Measurements from ENCODE around the gene HSD11B1. TPM values are rescaled to one million over a fixed set of nuclear protein-coding genes. Genes with fewer than 3 reads are reported as not detected.

HSD11B1 gene
- total and polyA plus RNA-seq, 2 donors (not counting 3 experiments of a cell fraction or from before 2014, with no cell fraction given) = not detected

DNA sequence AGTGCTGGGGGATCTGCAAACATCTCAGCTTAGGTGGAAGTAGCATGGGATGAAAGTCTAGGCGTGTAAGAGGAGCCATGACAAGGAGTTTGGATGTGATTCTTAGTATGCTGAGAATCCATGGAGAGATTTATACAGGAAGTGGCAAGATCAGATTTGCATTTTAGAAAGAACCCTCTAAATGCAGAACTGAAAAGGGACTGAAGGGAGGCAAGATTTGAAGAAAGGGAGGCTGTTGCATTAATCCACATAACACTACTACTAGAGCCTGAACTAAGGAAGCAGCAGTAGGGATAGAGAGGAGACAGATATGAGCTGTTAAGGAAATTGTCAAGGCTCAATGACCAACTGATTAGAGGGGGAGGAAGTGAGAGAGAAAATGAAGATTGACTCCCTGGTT lies 69.9 kb downstream of the HSD11B1 start:
- TF ChIP-seq MYC (IDR thresholded peaks at IDR 0.05; ENCODE audit: low read depth, low read length) = no peak
- no peak for TF ChIP-seq EZH2 (IDR thresholded peaks at IDR 0.05; ENCODE audit: borderline replicate concordance, low read depth, low read length, severe bottlenecking)
- TF ChIP-seq, protein P1, sequence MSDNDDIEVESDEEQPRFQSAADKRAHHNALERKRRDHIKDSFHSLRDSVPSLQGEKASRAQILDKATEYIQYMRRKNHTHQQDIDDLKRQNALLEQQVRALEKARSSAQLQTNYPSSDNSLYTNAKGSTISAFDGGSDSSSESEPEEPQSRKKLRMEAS (IDR thresholded peaks at IDR 0.05; ENCODE audit: insufficient read depth, insufficient read length) = no peak
- no peak for TF ChIP-seq POLR2AphosphoS5 (IDR thresholded peaks at IDR 0.05; ENCODE audit: insufficient read depth, low read depth, low read length)
- TF ChIP-seq JUN (IDR thresholded peaks at IDR 0.05; ENCODE audit: borderline replicate concordance, insufficient read depth, insufficient read length, low read depth) = no peak
- no peak for TF ChIP-seq GATA2 (IDR thresholded peaks at IDR 0.05; ENCODE audit: insufficient read depth, insufficient read length, low read depth, low read length)
- no peak for TF ChIP-seq FOS (IDR thresholded peaks at IDR 0.05; ENCODE audit: borderline replicate concordance, insufficient read depth, low read length)
- no peak for TF ChIP-seq POLR2A (IDR thresholded peaks at IDR 0.05; ENCODE audit: low read depth, low read length)
- TF ChIP-seq, protein P2, sequence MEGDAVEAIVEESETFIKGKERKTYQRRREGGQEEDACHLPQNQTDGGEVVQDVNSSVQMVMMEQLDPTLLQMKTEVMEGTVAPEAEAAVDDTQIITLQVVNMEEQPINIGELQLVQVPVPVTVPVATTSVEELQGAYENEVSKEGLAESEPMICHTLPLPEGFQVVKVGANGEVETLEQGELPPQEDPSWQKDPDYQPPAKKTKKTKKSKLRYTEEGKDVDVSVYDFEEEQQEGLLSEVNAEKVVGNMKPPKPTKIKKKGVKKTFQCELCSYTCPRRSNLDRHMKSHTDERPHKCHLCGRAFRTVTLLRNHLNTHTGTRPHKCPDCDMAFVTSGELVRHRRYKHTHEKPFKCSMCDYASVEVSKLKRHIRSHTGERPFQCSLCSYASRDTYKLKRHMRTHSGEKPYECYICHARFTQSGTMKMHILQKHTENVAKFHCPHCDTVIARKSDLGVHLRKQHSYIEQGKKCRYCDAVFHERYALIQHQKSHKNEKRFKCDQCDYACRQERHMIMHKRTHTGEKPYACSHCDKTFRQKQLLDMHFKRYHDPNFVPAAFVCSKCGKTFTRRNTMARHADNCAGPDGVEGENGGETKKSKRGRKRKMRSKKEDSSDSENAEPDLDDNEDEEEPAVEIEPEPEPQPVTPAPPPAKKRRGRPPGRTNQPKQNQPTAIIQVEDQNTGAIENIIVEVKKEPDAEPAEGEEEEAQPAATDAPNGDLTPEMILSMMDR (IDR thresholded peaks at IDR 0.05; ENCODE audit: extremely low read depth in 1 of 2, insufficient read depth in 1 of 2, low read depth in 1 of 2, low read length in 2 of 2) = no peak
- dilution Hi-C loops (cut with MboI; ENCODE audit: extremely low pct_ligation_motif_present, low sequenced_read_pairs) (no loop called here), intact Hi-C loops (cut with micrococcal nuclease) (no loop called here)
- BruUV-seq (replicated peaks) = no TSS peak
- H2AFZ ChIP-seq (ENCODE audit: low read depth, low read length) = no peak overlapping the region
- no peak overlapping the region for H3K4me2 ChIP-seq (ENCODE audit: insufficient read depth, low read length)
- no peak for FAIRE-seq
- H3K4me1 ChIP-seq (ENCODE audit: control insufficient read depth, extremely low read depth, insufficient read depth, low read length) = peaks cover 9% of the 10 kb centered on the region
- H3K27ac ChIP-seq (ENCODE audit: insufficient read depth, low read depth, low read length) = no peak overlapping the region
- ChIA-PET POLR2A (no interaction called here), CTCF (interaction anchor here (1.0 to 2.7 kb wide), 3 partner anchors 9 to 49 kb away, joined by 3 to 13 read pairs (median 5); partner anchors contain the start of gene C1orf74)
- no peak for DNase-seq (ENCODE audit: low read depth, low spot score)
- H3K4me3 ChIP-seq (replicated peaks in 1 of 3; ENCODE audit: insufficient read depth in 1 of 3, low read depth in 1 of 3, low read length in 3 of 3) = no peak overlapping the region
- H3K27me3 ChIP-seq (ENCODE audit: control insufficient read depth in 2 of 2, insufficient read depth in 2 of 2, low read length in 2 of 2) = no peaks in the 10 kb centered on the region
- no peaks in the 10 kb centered on the region for H4K20me1 ChIP-seq (replicated peaks; ENCODE audit: control insufficient read depth, extremely low read depth, insufficient read depth, low read length)
- no peaks in the 10 kb centered on the region for H3K79me2 ChIP-seq (ENCODE audit: control insufficient read depth, insufficient read depth, low read length)
- H3K9me3 ChIP-seq (replicated peaks; ENCODE audit: control insufficient read depth, insufficient read depth, low read length) = no peaks in the 10 kb centered on the region
- H3K9me1 ChIP-seq (replicated peaks; ENCODE audit: control insufficient read depth, extremely low read depth, insufficient read depth, low read length) = no peaks in the 10 kb centered on the region
- no peak overlapping the region for H3K9ac ChIP-seq (replicated peaks; ENCODE audit: extremely low read depth, insufficient read depth, low read length)
- no peaks in the 10 kb centered on the region for H3K36me3 ChIP-seq (ENCODE audit: control insufficient read depth in 2 of 2, extremely low read depth in 1 of 2, insufficient read depth in 2 of 2, low read length in 2 of 2)

All from endothelial cell of umbilical vein (primary cell).